ENCODE data around the gene KRTAP19-2. TPM values are rescaled to one million over a fixed set of nuclear protein-coding genes. Genes with fewer than 3 reads are reported as not detected.

The KRTAP19-2 gene
- total and polyA plus RNA-seq, 9 of the 15 experiments (the other 6 are each of a cell fraction or from before 2014, with no cell fraction given) = not detected

DNA sequence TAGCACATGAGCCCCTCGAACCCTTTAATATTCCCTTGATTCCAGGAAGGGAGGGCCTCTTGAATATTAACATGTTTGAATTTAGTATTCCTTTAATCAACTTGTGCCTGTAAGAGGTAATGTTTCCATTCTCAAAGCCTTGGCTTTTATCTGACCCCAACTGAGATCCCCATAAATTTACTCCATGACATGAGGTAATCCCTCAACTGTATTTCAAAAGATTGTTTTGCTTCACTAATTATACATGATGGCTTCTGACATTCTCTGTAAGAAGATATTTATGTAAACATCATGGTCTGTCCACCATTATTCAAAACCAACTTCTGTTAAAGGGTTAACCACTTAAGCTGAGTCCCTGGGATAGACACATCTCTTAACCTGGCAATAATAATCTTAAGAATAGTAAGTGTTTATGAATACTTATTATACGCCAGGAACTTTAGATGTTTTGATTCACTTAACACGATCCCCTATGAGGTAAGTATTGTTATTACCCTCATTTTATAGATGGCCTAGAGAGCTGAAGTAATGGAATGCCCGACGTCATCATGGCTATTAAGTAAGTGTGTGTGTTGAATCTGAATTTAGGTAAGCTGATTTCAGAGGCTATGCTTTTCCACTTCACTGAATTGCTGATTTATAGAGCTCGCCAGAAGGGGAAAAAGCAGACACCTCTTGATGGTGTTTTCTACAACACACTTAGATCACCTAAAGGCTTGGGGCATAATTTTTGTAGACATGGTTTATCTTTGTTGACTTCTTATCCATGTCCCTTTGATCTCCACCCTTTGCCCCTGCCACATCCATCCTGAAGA is 18.1 kb downstream of the KRTAP19-2 start:
- Histone ChIP-seq H3K4me2 (ENCODE audit: insufficient read depth, low read length) (no peak overlapping the region), H3K36me3 (ENCODE audit: control insufficient read depth, insufficient read depth, low read length) (no peaks in the 10 kb centered on the region), H3K27ac (ENCODE audit: extremely low read depth, low read depth, low read length) (no peak overlapping the region), H3K4me1 (replicated peaks in 1 of 2; ENCODE audit: control insufficient read depth in 2 of 2, insufficient read depth in 2 of 2, low read length in 2 of 2) (no peaks in the 10 kb centered on the region), H3K27me3 (ENCODE audit: control insufficient read depth in 2 of 2, insufficient read depth in 2 of 2, low read length in 2 of 2) (no peaks in the 10 kb centered on the region), H2AFZ (ENCODE audit: low read depth, low read length) (no peak overlapping the region), H3K9me1 (ENCODE audit: control insufficient read depth, insufficient read depth, low read length) (no peaks in the 10 kb centered on the region), H4K20me1 (replicated peaks; ENCODE audit: control insufficient read depth, insufficient read depth, low read length) (no peaks in the 10 kb centered on the region), H3K9me3 (replicated peaks; ENCODE audit: control insufficient read depth, insufficient read depth, low read depth, low read length) (no peaks in the 10 kb centered on the region), H3K79me2 (ENCODE audit: control insufficient read depth, insufficient read depth, low read length) (no peaks in the 10 kb centered on the region), H3K4me3 (no peak overlapping the region), H3K9ac (ENCODE audit: insufficient read depth in 1 of 2, low read depth in 2 of 2, low read length in 2 of 2) (no peak overlapping the region)
- no peak for FAIRE-seq
- ChIA-PET POLR2A (no interaction called here), CTCF (ENCODE audit: low intra/inter-chr PET ratio) (no interaction called here)
- under 1% methylated on average over 6 of the region's 6 CpGs for WGBS (ENCODE audit: insufficient coverage, low coverage, missing lambda C conversion rate)
- in situ Hi-C loops (cut with MboI) (no loop called here), intact Hi-C loops (cut with micrococcal nuclease) (no loop called here)
- no peak for ATAC-seq
- no TSS peak for BruUV-seq (replicated peaks)
- DNase-seq (ENCODE audit: extremely low read depth in 1 of 4, low spot score in 3 of 4) = no peak
- TF ChIP-seq ZNF717 (CRISPR knock-in tag; IDR thresholded peaks at IDR 0.05) (no peak), BACH1 (tag; IDR thresholded peaks at IDR 0.05) (no peak), ETV5 (CRISPR knock-in tag; IDR thresholded peaks at IDR 0.05; ENCODE audit: low read depth) (no peak), ZNF695 (CRISPR knock-in tag; IDR thresholded peaks at IDR 0.05) (no peak), FOS (IDR thresholded peaks at IDR 0.05; ENCODE audit: extremely low read depth, insufficient read length) (no peak), DACH1 (IDR thresholded peaks at IDR 0.05; ENCODE audit: partially characterized antibody) (no peak)
- TF ChIP-seq, protein P1, sequence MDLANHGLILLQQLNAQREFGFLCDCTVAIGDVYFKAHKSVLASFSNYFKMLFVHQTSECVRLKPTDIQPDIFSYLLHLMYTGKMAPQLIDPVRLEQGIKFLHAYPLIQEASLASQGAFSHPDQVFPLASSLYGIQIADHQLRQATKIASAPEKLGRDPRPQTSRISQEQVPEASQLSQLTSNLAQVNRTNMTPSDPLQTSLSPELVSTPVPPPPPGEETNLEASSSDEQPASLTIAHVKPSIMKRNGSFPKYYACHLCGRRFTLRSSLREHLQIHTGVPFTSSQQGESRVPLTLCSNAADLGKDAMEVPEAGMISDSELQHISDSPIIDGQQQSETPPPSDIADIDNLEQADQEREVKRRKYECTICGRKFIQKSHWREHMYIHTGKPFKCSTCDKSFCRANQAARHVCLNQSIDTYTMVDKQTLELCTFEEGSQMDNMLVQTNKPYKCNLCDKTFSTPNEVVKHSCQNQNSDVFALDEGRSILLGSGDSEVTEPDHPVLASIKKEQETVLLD (IDR thresholded peaks at IDR 0.05) = no peak
- TF ChIP-seq, protein P2, sequence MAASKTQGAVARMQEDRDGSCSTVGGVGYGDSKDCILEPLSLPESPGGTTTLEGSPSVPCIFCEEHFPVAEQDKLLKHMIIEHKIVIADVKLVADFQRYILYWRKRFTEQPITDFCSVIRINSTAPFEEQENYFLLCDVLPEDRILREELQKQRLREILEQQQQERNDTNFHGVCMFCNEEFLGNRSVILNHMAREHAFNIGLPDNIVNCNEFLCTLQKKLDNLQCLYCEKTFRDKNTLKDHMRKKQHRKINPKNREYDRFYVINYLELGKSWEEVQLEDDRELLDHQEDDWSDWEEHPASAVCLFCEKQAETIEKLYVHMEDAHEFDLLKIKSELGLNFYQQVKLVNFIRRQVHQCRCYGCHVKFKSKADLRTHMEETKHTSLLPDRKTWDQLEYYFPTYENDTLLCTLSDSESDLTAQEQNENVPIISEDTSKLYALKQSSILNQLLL (CRISPR knock-in tag; IDR thresholded peaks at IDR 0.05; ENCODE audit: borderline replicate concordance) = no peak

All from K562 (cell line).